Measurements from ENCODE around the gene POLG. TPM values are rescaled to one million over a fixed set of nuclear protein-coding genes. Genes with fewer than 3 reads are reported as not detected.

The POLG gene
- total and polyA plus RNA-seq, 5 experiments from 2014 or later = 29.9 to 130 (median 54.5) TPM

- Mint-ChIP-seq H3K36me3 (peaks cover 0 to 93% (median 19%) of the 10 kb centered on the region in 3 donors), H3K27me3 (no peaks in the 10 kb centered on the region), H3K9me3 (no peaks in the 10 kb centered on the region), H3K4me3 (peak overlapping the region in 4 of 10 donors; percentile 67 to 84 (median 80)), H3K4me1 (peaks cover 24 to 58% (median 54%) of the 10 kb centered on the region in 4 donors), H3K27ac (peak overlapping the region in 7 of 10 donors; percentile 61 to 92 (median 85))
- ATAC-seq = no peak
- no peak for DNase-seq
- POLR2A ChIA-PET = interaction anchor here (0.9 to 1.0 kb wide), 2 partner anchors 12 to 425 kb away, joined by 3 read pairs; no protein-coding TSS in a partner anchor
Measured at GRCh38 chr15:89328398-89329254, 6.0 kb downstream of the POLG start.

GRCh38 chr15:89327113-89327512, 7.5 kb downstream of the POLG start:
- H3K9me3 Mint-ChIP-seq = no peaks in the 10 kb centered on the region
- H3K4me3 Mint-ChIP-seq = no peak overlapping the region
- H3K36me3 Mint-ChIP-seq = peaks cover 0 to 100% (median 21%) of the 10 kb centered on the region in 3 donors
- H3K4me1 Mint-ChIP-seq = peaks cover 21 to 56% (median 45%) of the 10 kb centered on the region in 4 donors
- no peaks in the 10 kb centered on the region for H3K27me3 Mint-ChIP-seq
- DNase-seq (no peak), ATAC-seq (no peak)
- H3K27ac Mint-ChIP-seq = peak overlapping the region in 3 of 10 donors; percentile 29 to 83 (median 44)
- POLR2A ChIA-PET = no interaction called here

GRCh38 chr15:89326316-89326715, 8.3 kb downstream of the POLG start:
- peak overlapping the region in 3 of 10 donors; percentile 44 to 83 (median 49) for H3K27ac Mint-ChIP-seq
- peaks cover 0 to 100% (median 23%) of the 10 kb centered on the region in 3 donors for H3K36me3 Mint-ChIP-seq
- DNase-seq (no peak), ATAC-seq (no peak)
- no peaks in the 10 kb centered on the region for H3K27me3 Mint-ChIP-seq
- H3K4me1 Mint-ChIP-seq = peaks cover 18 to 49% (median 37%) of the 10 kb centered on the region in 4 donors
- H3K9me3 Mint-ChIP-seq = no peaks in the 10 kb centered on the region
- no peak overlapping the region for H3K4me3 Mint-ChIP-seq
- POLR2A ChIA-PET = no interaction called here

DNA sequence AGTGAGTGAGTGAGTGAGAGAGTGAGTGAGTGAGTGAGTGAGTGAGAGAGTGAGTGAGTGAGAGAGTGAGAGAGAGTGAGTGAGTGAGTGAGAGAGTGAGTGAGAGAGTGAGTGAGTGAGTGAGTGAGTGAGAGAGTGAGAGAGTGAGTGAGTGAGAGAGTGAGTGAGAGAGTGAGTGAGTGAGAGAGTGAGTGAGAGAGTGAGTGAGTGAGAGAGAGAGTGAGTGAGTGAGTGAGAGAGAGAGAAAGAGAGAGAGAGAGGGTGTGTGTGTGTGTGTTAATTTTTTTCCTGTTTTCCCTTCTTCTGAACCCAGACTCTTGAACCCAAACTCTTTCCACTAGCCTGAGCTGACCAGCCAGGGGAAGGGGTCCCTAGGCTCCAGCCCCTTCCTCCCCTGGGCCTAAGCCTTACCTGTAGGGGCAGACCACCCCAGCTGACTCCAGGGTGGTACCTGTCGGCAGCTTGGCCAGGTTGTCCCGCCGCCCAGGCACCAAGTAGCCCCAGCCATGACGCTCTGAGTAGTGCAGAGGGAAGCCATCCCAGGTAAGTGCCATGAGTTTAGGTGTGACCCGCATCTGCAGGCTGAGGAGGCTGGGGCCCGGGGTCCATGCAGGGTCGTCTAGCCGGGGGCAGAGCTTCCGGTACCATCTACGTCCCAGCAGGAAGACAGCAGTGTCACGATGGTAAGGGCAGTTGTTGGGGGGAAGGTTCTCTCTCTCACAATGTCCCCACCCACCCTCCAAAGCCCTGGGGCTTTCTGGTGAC, 9.4 kb downstream of the POLG start:
- Mint-ChIP-seq H3K36me3 (peaks cover 0 to 97% (median 20%) of the 10 kb centered on the region in 3 donors), H3K4me1 (peaks cover 15 to 38% (median 28%) of the 10 kb centered on the region in 4 donors), H3K4me3 (no peak overlapping the region), H3K27me3 (no peaks in the 10 kb centered on the region), H3K9me3 (no peaks in the 10 kb centered on the region), H3K27ac (peak overlapping the region in 5 of 10 donors; percentile 22 to 75 (median 58))
- no peak for ATAC-seq
- no peak for DNase-seq
- POLR2A ChIA-PET = interaction anchor here (1.2 kb wide), 1 partner anchor 9 kb away, joined by 3 read pairs; no protein-coding TSS in a partner anchor

DNA sequence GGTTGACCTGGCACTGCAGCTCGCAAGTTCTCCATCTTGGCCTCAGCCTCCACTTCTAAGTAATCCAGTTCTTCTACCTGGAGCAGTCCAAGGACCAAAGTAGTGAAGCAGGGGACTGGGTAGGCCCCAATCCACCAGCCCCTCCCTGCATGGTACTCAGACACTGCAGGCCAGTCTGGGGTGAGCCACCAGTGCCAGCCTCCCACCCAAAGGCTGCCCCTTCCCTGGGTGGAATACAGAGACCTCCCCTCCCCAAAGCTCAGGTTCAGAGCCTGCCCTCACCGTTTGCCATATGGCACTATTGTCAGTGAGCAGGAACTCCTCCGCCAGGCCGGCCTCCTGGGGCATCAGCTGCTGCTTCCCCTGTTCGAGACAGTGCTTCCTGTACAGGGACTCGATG, 10.8 kb downstream of the POLG start:
- Mint-ChIP-seq H3K36me3 (peaks cover 0 to 97% (median 28%) of the 10 kb centered on the region in 3 donors), H3K4me1 (peaks cover 14 to 27% (median 21%) of the 10 kb centered on the region in 4 donors), H3K4me3 (no peak overlapping the region), H3K9me3 (no peaks in the 10 kb centered on the region), H3K27me3 (no peaks in the 10 kb centered on the region), H3K27ac (peak overlapping the region in 4 of 10 donors; percentile 22 to 73 (median 41))
- POLR2A ChIA-PET = no interaction called here
- ATAC-seq (no peak), DNase-seq (no peak)

DNA sequence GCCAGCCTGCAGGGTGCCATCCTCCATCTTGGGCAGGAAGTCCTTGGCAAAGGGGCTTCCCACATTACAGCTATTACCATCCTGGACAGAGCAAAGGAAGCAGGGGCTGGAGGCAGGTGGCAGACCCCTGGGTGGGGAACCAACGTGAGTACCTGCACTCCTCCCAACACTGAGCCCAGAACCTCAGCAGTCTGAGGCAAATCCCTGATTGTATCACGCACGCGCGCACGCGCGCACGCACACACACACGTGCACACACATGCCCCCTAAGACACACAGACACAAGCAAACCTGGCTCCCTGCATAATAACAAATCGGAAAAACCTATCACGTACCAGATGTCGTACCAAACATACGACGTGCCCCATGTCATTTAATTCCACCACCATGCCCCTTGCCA, 11.8 kb downstream of the POLG start:
- Mint-ChIP-seq H3K4me1 (peaks cover 5 to 24% (median 18%) of the 10 kb centered on the region in 4 donors), H3K27me3 (no peaks in the 10 kb centered on the region), H3K36me3 (peaks cover 0 to 96% (median 28%) of the 10 kb centered on the region in 3 donors), H3K4me3 (no peak overlapping the region), H3K9me3 (no peaks in the 10 kb centered on the region), H3K27ac (peak overlapping the region in 5 of 10 donors; percentile 17 to 57 (median 22))
- POLR2A ChIA-PET = interaction anchor here (0.7 kb wide), 1 partner anchor 11 kb away, joined by 3 read pairs; no protein-coding TSS in a partner anchor
- ATAC-seq (no peak), DNase-seq (no peak)

DNA sequence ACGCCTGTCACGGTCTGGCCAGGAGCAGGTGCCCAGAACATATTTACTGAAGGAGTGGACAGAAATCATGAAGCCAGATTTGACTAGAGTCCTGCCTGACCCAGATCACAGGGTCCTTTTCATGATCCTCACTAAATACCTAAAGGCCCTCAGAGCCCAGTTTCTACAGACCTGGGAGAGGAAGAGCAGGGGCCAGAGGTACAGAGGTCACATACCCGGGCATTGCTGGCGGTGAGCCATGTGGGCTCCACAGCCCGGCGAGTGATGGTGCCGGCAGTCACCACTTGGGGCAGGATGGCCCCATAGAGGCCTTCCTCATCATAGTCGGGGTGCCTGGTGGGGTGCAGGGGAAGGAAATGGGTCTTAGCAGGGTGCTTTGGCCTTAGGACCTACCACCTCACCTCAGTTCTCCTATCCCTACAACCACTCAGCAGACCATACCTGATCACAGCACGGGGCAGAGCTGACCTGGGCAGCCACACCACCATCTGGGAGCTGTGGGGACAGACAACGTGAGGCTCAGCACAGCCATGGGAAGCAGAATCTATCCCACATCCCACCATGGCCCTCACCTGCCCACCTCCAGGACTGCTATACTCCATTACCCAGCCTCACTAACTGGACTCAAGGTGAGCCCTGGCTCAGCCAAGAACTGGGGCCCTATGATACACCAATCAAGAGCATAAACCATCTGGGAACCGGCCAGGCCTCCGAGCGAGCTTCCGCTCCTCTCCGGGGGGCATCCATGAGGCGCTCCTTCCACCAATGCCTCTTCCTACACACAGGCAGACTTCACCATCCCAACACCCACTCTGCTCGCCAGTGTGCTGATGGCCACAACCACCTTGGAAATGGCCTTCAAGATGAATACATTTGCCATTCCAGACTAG, 12.9 kb downstream of the POLG start:
- ATAC-seq = peak in 1 of 2 donors; percentile 39
- DNase-seq = no peak
- peak overlapping the region in 5 of 10 donors; percentile 31 to 72 (median 64) for H3K27ac Mint-ChIP-seq
- H3K36me3 Mint-ChIP-seq = peaks cover 0 to 96% (median 28%) of the 10 kb centered on the region in 3 donors
- no peak overlapping the region for H3K4me3 Mint-ChIP-seq
- POLR2A ChIA-PET = interaction anchor here (0.7 to 2.3 kb wide), 2 partner anchors 12 to 13 kb away, joined by 3 to 7 read pairs; partner anchors contain the start of gene POLG
- no peaks in the 10 kb centered on the region for H3K9me3 Mint-ChIP-seq
- no peaks in the 10 kb centered on the region for H3K27me3 Mint-ChIP-seq
- H3K4me1 Mint-ChIP-seq = peaks cover 2 to 17% (median 13%) of the 10 kb centered on the region in 4 donors

DNA sequence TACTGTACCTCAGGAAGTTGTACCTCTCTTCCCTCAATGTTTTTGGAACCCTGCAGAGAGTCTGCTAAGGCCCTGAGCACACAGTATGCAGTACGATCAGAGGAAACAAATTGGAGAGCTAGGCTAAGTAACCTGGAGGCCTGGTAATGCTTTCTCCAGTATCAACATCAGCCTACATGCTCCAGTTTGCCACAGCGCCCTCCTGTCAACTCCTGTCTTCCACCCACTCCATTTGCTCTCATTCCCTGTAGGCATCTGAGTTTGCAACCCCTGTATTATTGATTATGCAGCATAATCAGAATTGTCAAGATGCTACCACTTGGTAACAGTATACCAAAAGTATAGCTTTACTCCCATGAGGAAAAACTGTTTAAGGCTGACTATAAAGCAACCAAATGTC, 14.4 kb downstream of the POLG start:
- no peak overlapping the region for H3K4me3 Mint-ChIP-seq
- peaks cover 0 to 28% (median 16%) of the 10 kb centered on the region in 4 donors for H3K4me1 Mint-ChIP-seq
- H3K27ac Mint-ChIP-seq = peak overlapping the region in 4 of 10 donors; percentile 32 to 76 (median 60)
- no peaks in the 10 kb centered on the region for H3K9me3 Mint-ChIP-seq
- POLR2A ChIA-PET = interaction anchor here (0.6 to 2.3 kb wide), 2 partner anchors 15 to 34 kb away, joined by 4 to 7 read pairs; partner anchors contain the start of gene POLG
- no peak for DNase-seq
- peaks cover 4 to 96% (median 28%) of the 10 kb centered on the region in 3 donors for H3K36me3 Mint-ChIP-seq
- no peaks in the 10 kb centered on the region for H3K27me3 Mint-ChIP-seq
- no peak for ATAC-seq

DNA sequence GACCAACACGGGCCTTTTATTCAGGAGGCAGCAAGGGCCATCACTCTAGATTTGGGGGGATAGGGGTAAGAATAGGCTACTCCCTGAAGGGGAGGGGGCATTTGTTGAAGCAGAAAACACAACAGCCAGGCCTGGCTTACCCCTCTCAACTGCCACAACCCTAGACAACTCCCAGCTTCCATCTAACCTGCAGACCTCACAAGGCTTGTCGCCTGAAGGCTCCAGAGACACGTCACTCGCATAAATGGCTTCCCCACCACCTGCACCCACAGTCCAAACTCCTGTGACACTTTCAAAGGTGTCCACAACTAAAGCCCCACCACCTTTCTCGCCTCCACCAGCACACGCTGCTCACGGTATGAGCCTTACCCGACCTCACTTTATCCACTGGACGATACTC, 14.9 kb downstream of the POLG start:
- no peaks in the 10 kb centered on the region for H3K9me3 Mint-ChIP-seq
- ATAC-seq (no peak), DNase-seq (no peak)
- peaks cover 0 to 32% (median 16%) of the 10 kb centered on the region in 4 donors for H3K4me1 Mint-ChIP-seq
- POLR2A ChIA-PET = interaction anchor here (0.6 to 2.3 kb wide), 2 partner anchors 15 to 35 kb away, joined by 4 to 7 read pairs; partner anchors contain the start of gene POLG
- peak overlapping the region in 4 of 10 donors; percentile 24 to 76 (median 62) for H3K27ac Mint-ChIP-seq
- H3K27me3 Mint-ChIP-seq = no peaks in the 10 kb centered on the region
- no peak overlapping the region for H3K4me3 Mint-ChIP-seq
- peaks cover 4 to 96% (median 26%) of the 10 kb centered on the region in 3 donors for H3K36me3 Mint-ChIP-seq

DNA sequence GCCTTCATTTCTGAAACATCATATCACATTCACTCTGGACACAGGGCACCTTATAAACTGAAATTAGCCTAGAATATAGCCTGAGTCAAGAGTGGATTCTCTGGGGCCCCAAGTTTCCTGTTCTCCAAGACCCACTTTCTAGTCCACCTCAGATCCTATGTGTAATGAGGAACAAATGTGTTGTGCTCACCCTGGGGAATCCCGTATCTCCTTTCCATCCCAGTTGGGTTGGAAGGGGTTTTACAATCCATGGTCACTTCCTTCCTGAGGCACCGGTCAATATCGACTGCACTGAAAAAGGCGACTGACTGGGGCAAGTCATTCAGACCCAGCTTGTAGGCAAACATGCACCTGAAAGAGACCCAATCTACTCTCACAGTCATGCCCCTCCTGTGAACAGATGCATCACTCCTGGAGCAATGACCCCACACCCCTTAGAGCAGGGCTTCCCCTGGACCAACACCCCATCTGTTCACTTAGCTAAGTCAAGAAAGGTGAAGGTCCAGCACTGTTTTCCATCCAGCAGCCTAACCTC, 17.4 kb downstream of the POLG start:
- ATAC-seq (no peak), DNase-seq (no peak)
- Mint-ChIP-seq H3K4me1 (peaks cover 4 to 32% (median 12%) of the 10 kb centered on the region in 4 donors), H3K27me3 (no peaks in the 10 kb centered on the region), H3K9me3 (no peaks in the 10 kb centered on the region), H3K27ac (peak overlapping the region in 3 of 10 donors; percentile 4 to 26 (median 21)), H3K36me3 (peaks cover 4 to 85% (median 16%) of the 10 kb centered on the region in 3 donors), H3K4me3 (no peak overlapping the region)
- POLR2A ChIA-PET = interaction anchor here (0.8 kb wide), 1 partner anchor 12 kb away, joined by 3 read pairs; no protein-coding TSS in a partner anchor

GRCh38 chr15:89316504-89316903, 18.1 kb downstream of the POLG start:
- no peaks in the 10 kb centered on the region for H3K9me3 Mint-ChIP-seq
- ATAC-seq (no peak), DNase-seq (no peak)
- peak overlapping the region in 1 of 10 donors; percentile 73 for H3K27ac Mint-ChIP-seq
- H3K4me3 Mint-ChIP-seq = no peak overlapping the region
- H3K4me1 Mint-ChIP-seq = peaks cover 4 to 32% (median 12%) of the 10 kb centered on the region in 4 donors
- POLR2A ChIA-PET = interaction anchor here (0.6 to 0.8 kb wide), 2 partner anchors 13 to 18 kb away, joined by 3 read pairs; partner anchors contain the start of gene POLG
- no peaks in the 10 kb centered on the region for H3K27me3 Mint-ChIP-seq
- peaks cover 4 to 77% (median 12%) of the 10 kb centered on the region in 3 donors for H3K36me3 Mint-ChIP-seq

All from naive thymus-derived CD8-positive, alpha-beta T cell (primary cell).